Testis (tissue), 2 donors: ENCODE results near the gene ISY1.

Experiments used
- CTCF ChIP-seq, 3 experiments: fragments of 450-650 bp in 2 of 3; fragments of 200-600 bp in 1 of 3; sonication (generic) in 1 of 3; IDR thresholded peaks; one replicate each; pipeline ENCODE4 v1.5.1; 2016 to 2019; ENCODE audit warnings: antibody characterized with exemption in 3 of 3, mild to moderate bottlenecking in 2 of 3, moderate library complexity in 1 of 3
- POLR2A ChIP-seq: fragments of 450-650 bp; IDR thresholded peaks from one replicate; pipeline ENCODE4 v1.6.1; 2017; ENCODE audit warnings: antibody characterized with exemption, mild to moderate bottlenecking, moderate library complexity

- TF ChIP-seq POLR2A, result no peak
- no peak for TF ChIP-seq CTCF (IDR thresholded peaks at IDR 0.05)
Observed at GRCh38 chr3:129181819-129182218, 21.0 kb upstream of the ISY1 start.
